SK-MEL-5 (cell line): ENCODE data around the gene ZNF229. TPM values are rescaled to one million over a fixed set of nuclear protein-coding genes. Genes with fewer than 3 reads are reported as not detected.
"Not testable (repeated sequence)": the region's sequence is repeated elsewhere in the genome, so short reads cannot be mapped to it uniquely, and the experiment has no call there.

ENCODE experiments used
- DNase-seq: peaks from one replicate; pipeline ENCODE4 v3.0.0-alpha.2; 2016; ENCODE audit warnings: low read depth, low spot score
- in situ Hi-C: cut with HindIII; loops from 2 replicates; pipeline ENCODE4 v1.10.0; 2016; ENCODE audit warnings: low sequenced_read_pairs, high pct_unique_total_duplicates, low pct_unique_long_range_greater_than_20kb
- polyA plus RNA-seq, 2 experiments: library from polyadenylated mRNA; depleted of rRNA; stranded (reverse); fragments of >200 nt; gene quantifications; 2 replicates each; pipeline ENCODE4 v1.2.3, GENCODE V29; 2015
- total RNA-seq: library from RNA; depleted of rRNA; stranded (reverse); fragments of >200 nt; shearing (Covaris generic); gene quantifications from 2 replicates; pipeline ENCODE4 v1.2.3, GENCODE V29; 2014; rRNA removed

ZNF229 gene
- 0.29 and 0.98 TPM in 2 replicates for total RNA-seq
- 0.14 and 0.19 TPM in 2 replicates for polyA plus RNA-seq (2015; cell fraction: cytosol; rRNA removed)
- 0.56 and 2.6 TPM in 2 replicates for polyA plus RNA-seq (2015; cell fraction: nucleus; rRNA removed)

- DNase-seq = peak; percentile 56
- in situ Hi-C loops = no loop called here
Observed at GRCh38 chr19:44447916-44448674, at the start of gene ZNF229. ZNF229 (minus strand) TSS chr19:44448472; CDS start chr19:44442847, 5,625 bp downstream.

- no peak for DNase-seq
- in situ Hi-C loops = no loop called here
Observed at GRCh38 chr19:44496711-44497110, 48.4 kb upstream of the ZNF229 start.

GRCh38 chr19:44476559-44477408, 28.5 kb upstream of the ZNF229 start:
- DNase-seq = peak; percentile 20
- in situ Hi-C loops = no loop called here

GRCh38 chr19:44468730-44469129, 20.5 kb upstream of the ZNF229 start:
- DNase-seq, in situ Hi-C loops: not testable (repeated sequence)

- in situ Hi-C loops, DNase-seq: not testable (repeated sequence)
Observed at GRCh38 chr19:44462600-44463286, 14.5 kb upstream of the ZNF229 start.

GRCh38 chr19:44456016-44456415, 7.7 kb upstream of the ZNF229 start:
- in situ Hi-C loops, DNase-seq: not testable (repeated sequence)

- in situ Hi-C loops = no loop called here
- no peak for DNase-seq
Observed at GRCh38 chr19:44455100-44455499, 6.8 kb upstream of the ZNF229 start.

- no peak for DNase-seq
- in situ Hi-C loops = no loop called here
Observed at GRCh38 chr19:44452367-44452766, 4.1 kb upstream of the ZNF229 start.

GRCh38 chr19:44451687-44452086, 3.4 kb upstream of the ZNF229 start:
- in situ Hi-C loops = no loop called here

GRCh38 chr19:44438441-44438840, 9.8 kb downstream of the ZNF229 start:
- in situ Hi-C loops = no loop called here
- DNase-seq = no peak

More at GRCh38 chr19:44451687-44452086, 3.4 kb upstream of the ZNF229 start:
- DNase-seq = no peak

GRCh38 chr19:44435441-44435840, 12.8 kb downstream of the ZNF229 start:
- in situ Hi-C loops = no loop called here

GRCh38 chr19:44430956-44431355, 17.3 kb downstream of the ZNF229 start:
- DNase-seq = no peak
- in situ Hi-C loops = no loop called here

More at GRCh38 chr19:44435441-44435840, 12.8 kb downstream of the ZNF229 start:
- no peak for DNase-seq

- DNase-seq, in situ Hi-C loops: not testable (repeated sequence)
Observed at GRCh38 chr19:44415553-44415952, 32.7 kb downstream of the ZNF229 start.

GRCh38 chr19:44401139-44402115, 46.8 kb downstream of the ZNF229 start, which contains the start of gene ZNF285:
ZNF285 (minus strand) TSS chr19:44401608; CDS start chr19:44397213, 4,395 bp downstream.
- DNase-seq = peak; percentile 91

GRCh38 chr19:44389268-44389667, 59.0 kb downstream of the ZNF229 start:
- DNase-seq, in situ Hi-C loops: not testable (repeated sequence)

More at GRCh38 chr19:44401139-44402115, 46.8 kb downstream of the ZNF229 start, which contains the start of gene ZNF285:
- in situ Hi-C loops = no loop called here
